HEK293 (cell line): ENCODE measurements around the gene CREG2.

ENCODE experiments used
- CTCF ChIA-PET: fragments of 350-600 bp; formaldehyde crosslinking; extraction: SDS; loops from one replicate; lab custom pipeline; 2021; ENCODE audit warnings: antibody characterized with exemption; lab: Yijun Ruan, JAX
- POLR2A ChIA-PET: fragments of 300-600 bp; formaldehyde crosslinking; extraction: SDS; loops from one replicate; lab custom pipeline; 2020; ENCODE audit warnings: antibody characterized with exemption, inconsistent platforms; lab: Yijun Ruan, JAX
- H3K27ac ChIP-seq: fragments of 200-500 bp; sonication (Bioruptor generic); 2 replicates; pipeline ENCODE4 v1.5.1; 2014; ENCODE audit warnings: low read depth, low read length, control low read depth, inconsistent platforms; ENCODE audit errors: extremely low read depth
- H3K36me3 ChIP-seq, 2 experiments: fragments of 200-500 bp in 1 of 2; sonication (Bioruptor generic) in 1 of 2; 1 replicate in 1 of 2; 2 replicates in 1 of 2; pipeline ENCODE4 v1.5.1; 2014 to 2017; ENCODE audit warnings: inconsistent platforms in 2 of 2, low read length in 2 of 2; ENCODE audit not compliant: control insufficient read depth in 2 of 2, insufficient read depth in 1 of 2
- H3K4me1 ChIP-seq: fragments of 200-500 bp; sonication (Bioruptor generic); 2 replicates; pipeline ENCODE4 v1.5.1; 2014; ENCODE audit warnings: mild to moderate bottlenecking, low read length, inconsistent platforms; ENCODE audit not compliant: control insufficient read depth, insufficient read depth
- H3K4me3 ChIP-seq: 2 replicates; pipeline ENCODE4 v1.5.1; 2011; ENCODE audit warnings: low read depth, mild to moderate bottlenecking, control low read depth, low read length, moderate library complexity
- H3K9me3 ChIP-seq: fragments of 200-500 bp; sonication (Bioruptor generic); 2 replicates; pipeline ENCODE4 v1.5.1; 2014; ENCODE audit warnings: low read depth, low read length, inconsistent platforms; ENCODE audit not compliant: control insufficient read depth, insufficient read depth
- FEZF1 ChIP-seq: fragments of 450-650 bp; formaldehyde crosslinking; IDR thresholded peaks from 2 replicates; pipeline ENCODE4 v1.5.1; 2016; ENCODE audit warnings: missing biosample characterization, missing genetic modification characterization
- KLF8 ChIP-seq: fragments of 450-650 bp; formaldehyde crosslinking; IDR thresholded peaks from 2 replicates; pipeline ENCODE4 v1.5.1; 2016; ENCODE audit warnings: missing biosample characterization, missing genetic modification characterization
- OSR2 ChIP-seq: fragments of 450-650 bp; formaldehyde crosslinking; IDR thresholded peaks from 2 replicates; pipeline ENCODE4 v1.5.1; 2016; ENCODE audit warnings: missing biosample characterization, missing genetic modification characterization
- ZIC2 ChIP-seq: fragments of 450-650 bp; formaldehyde crosslinking; IDR thresholded peaks from 2 replicates; pipeline ENCODE4 v1.5.1; 2016; ENCODE audit warnings: missing biosample characterization, missing genetic modification characterization
- ZNF114 ChIP-seq: fragments of 450-650 bp; formaldehyde crosslinking; IDR thresholded peaks from 2 replicates; pipeline ENCODE4 v1.5.0; 2017; ENCODE audit warnings: missing biosample characterization, missing genetic modification characterization
- ZNF155 ChIP-seq: fragments of 450-650 bp; formaldehyde crosslinking; IDR thresholded peaks from 2 replicates; pipeline ENCODE4 v1.5.1; 2016; ENCODE audit warnings: missing biosample characterization, missing genetic modification characterization
- ZNF292 ChIP-seq: fragments of 450-650 bp; formaldehyde crosslinking; IDR thresholded peaks from 2 replicates; pipeline ENCODE4 v1.5.1; 2016; ENCODE audit warnings: low read depth, missing biosample characterization, missing genetic modification characterization, borderline replicate concordance
- ZNF341 ChIP-seq: fragments of 450-650 bp; formaldehyde crosslinking; IDR thresholded peaks from 2 replicates; pipeline ENCODE4; 2016; ENCODE audit warnings: low read depth, missing biosample characterization, missing genetic modification characterization
- ZNF549 ChIP-seq: fragments of 450-650 bp; IDR thresholded peaks from 2 replicates; pipeline ENCODE4 v1.5.1; 2018; ENCODE audit warnings: missing biosample characterization, missing genetic modification characterization, mild to moderate bottlenecking, inconsistent platforms, moderate library complexity
- ZNF561 ChIP-seq: fragments of 450-650 bp; IDR thresholded peaks from 2 replicates; pipeline ENCODE4 v1.5.1; 2018; ENCODE audit warnings: missing biosample characterization, missing genetic modification characterization, borderline replicate concordance
- ZSCAN23 ChIP-seq: fragments of 450-650 bp; formaldehyde crosslinking; IDR thresholded peaks from 2 replicates; pipeline ENCODE4 v1.5.1; 2016; ENCODE audit warnings: missing biosample characterization, missing genetic modification characterization
- ZSCAN5A ChIP-seq: fragments of 450-650 bp; formaldehyde crosslinking; IDR thresholded peaks from 2 replicates; pipeline ENCODE4 v1.5.1; 2016; ENCODE audit warnings: missing biosample characterization, missing genetic modification characterization
- TF ChIP-seq, protein P1 (sequence below): fragments of 450-650 bp; formaldehyde crosslinking; IDR thresholded peaks from 2 replicates; pipeline ENCODE4 v1.5.1; 2016; ENCODE audit warnings: missing biosample characterization, missing genetic modification characterization

CREG2 gene

GRCh38 chr2:101400506-101401325 lies 13.4 kb upstream of the CREG2 start (continued):
- TF ChIP-seq ZNF341 (tag by site-specific recombination): no peak
- no peak for TF ChIP-seq ZNF561 (tag by site-specific recombination)
- no peak for TF ChIP-seq ZSCAN5A
- TF ChIP-seq, all 188 proteins: peak for 0

- Histone ChIP-seq H3K9me3 (no peaks in the 10 kb centered on the region), H3K4me1 (peaks cover 4% of the 10 kb centered on the region; the same call in 1 of the 2 replicates), H3K27ac (no peak overlapping the region), H3K4me3 (no peak overlapping the region), H3K36me3 (no peaks in the 10 kb centered on the region)
- ChIA-PET POLR2A (no interaction called here), CTCF (interaction anchor here (0.5 to 1.3 kb wide), 2 partner anchors 14 to 940 kb away, joined by 3 to 4 read pairs; partner anchors contain the start of gene CREG2)
- TF ChIP-seq OSR2 (tag by site-specific recombination) (peak; percentile 65), ZSCAN23 (no peak)
Observed at GRCh38 chr2:101400048-101400447, 12.7 kb upstream of the CREG2 start.

GRCh38 chr2:101399021-101399799 lies 11.9 kb upstream of the CREG2 start:
- TF ChIP-seq, protein P1, sequence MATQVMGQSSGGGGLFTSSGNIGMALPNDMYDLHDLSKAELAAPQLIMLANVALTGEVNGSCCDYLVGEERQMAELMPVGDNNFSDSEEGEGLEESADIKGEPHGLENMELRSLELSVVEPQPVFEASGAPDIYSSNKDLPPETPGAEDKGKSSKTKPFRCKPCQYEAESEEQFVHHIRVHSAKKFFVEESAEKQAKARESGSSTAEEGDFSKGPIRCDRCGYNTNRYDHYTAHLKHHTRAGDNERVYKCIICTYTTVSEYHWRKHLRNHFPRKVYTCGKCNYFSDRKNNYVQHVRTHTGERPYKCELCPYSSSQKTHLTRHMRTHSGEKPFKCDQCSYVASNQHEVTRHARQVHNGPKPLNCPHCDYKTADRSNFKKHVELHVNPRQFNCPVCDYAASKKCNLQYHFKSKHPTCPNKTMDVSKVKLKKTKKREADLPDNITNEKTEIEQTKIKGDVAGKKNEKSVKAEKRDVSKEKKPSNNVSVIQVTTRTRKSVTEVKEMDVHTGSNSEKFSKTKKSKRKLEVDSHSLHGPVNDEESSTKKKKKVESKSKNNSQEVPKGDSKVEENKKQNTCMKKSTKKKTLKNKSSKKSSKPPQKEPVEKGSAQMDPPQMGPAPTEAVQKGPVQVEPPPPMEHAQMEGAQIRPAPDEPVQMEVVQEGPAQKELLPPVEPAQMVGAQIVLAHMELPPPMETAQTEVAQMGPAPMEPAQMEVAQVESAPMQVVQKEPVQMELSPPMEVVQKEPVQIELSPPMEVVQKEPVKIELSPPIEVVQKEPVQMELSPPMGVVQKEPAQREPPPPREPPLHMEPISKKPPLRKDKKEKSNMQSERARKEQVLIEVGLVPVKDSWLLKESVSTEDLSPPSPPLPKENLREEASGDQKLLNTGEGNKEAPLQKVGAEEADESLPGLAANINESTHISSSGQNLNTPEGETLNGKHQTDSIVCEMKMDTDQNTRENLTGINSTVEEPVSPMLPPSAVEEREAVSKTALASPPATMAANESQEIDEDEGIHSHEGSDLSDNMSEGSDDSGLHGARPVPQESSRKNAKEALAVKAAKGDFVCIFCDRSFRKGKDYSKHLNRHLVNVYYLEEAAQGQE (tag by site-specific recombination): no peak
- no peak for TF ChIP-seq ZNF549 (tag by site-specific recombination)
- no peak for TF ChIP-seq ZNF155 (tag by site-specific recombination)
- no peak for TF ChIP-seq FEZF1 (tag by site-specific recombination)
- TF ChIP-seq ZNF292: no peak
- H3K9me3 ChIP-seq: no peaks in the 10 kb centered on the region
- no peaks in the 10 kb centered on the region for H3K36me3 ChIP-seq
- peaks cover 4% of the 10 kb centered on the region; the same call in 1 of the 2 replicates for H3K4me1 ChIP-seq
- H3K4me3 ChIP-seq: no peak overlapping the region
- ChIA-PET CTCF (interaction anchor here (0.5 to 2.2 kb wide), 5 partner anchors 13 to 940 kb away, joined by 3 to 6 read pairs (median 3); partner anchors contain the start of gene CREG2), POLR2A (no interaction called here)
- H3K27ac ChIP-seq: no peak overlapping the region

GRCh38 chr2:101398116-101398821 lies 11.0 kb upstream of the CREG2 start:
- Histone ChIP-seq H3K4me3 (no peak overlapping the region), H3K4me1 (peaks cover 4% of the 10 kb centered on the region; the same call in 1 of the 2 replicates), H3K27ac (no peak overlapping the region), H3K9me3 (no peaks in the 10 kb centered on the region), H3K36me3 (no peaks in the 10 kb centered on the region)
- ChIA-PET CTCF (interaction anchor here (1.6 to 2.2 kb wide), 2 partner anchors 10 to 12 kb away, joined by 6 read pairs; partner anchors contain the start of gene CREG2), POLR2A (interaction anchor here (0.9 kb wide), 1 partner anchor 10 kb away, joined by 3 read pairs; no protein-coding TSS in a partner anchor)
- TF ChIP-seq ZIC2 (peak; percentile 25; the same call in 1 of the 2 replicates), ZNF114 (tag by site-specific recombination) (no peak), KLF8 (tag by site-specific recombination) (no peak)
